IMR-90 (cell line): ENCODE data around the gene PYGO2. TPM values are rescaled to one million over a fixed set of nuclear protein-coding genes. Genes with fewer than 3 reads are reported as not detected.

ENCODE experiments used
- ATAC-seq: fragments of 200-7000 bp; cut with Tn5 transposase; 2 replicates; pipeline ENCODE4 v1.9.1; 2020; ENCODE audit warnings: low read depth, mild to moderate bottlenecking, moderate library complexity
- BruUV-seq: library from RNA; stranded (reverse); fragments of 400-500 nt; replicated peaks from 2 replicates; lab custom pipeline; 2021; lab: Mats Ljungman, UMichigan
- CTCF ChIA-PET: fragments of 300-600 bp; formaldehyde crosslinking; extraction: SDS; loops from one replicate; lab custom pipeline; 2021; ENCODE audit warnings: antibody characterized with exemption; lab: Yijun Ruan, JAX
- POLR2A ChIA-PET: fragments of 300-600 bp; sonication (Branson Sonifier 250); formaldehyde crosslinking; loops from one replicate; lab custom pipeline; 2022; ENCODE audit warnings: antibody characterized with exemption; ENCODE audit not compliant: unreplicated experiment; lab: Charles Lee
- DNase-seq: peaks from one replicate; pipeline ENCODE4 v3.0.0; 2013
- H2AFZ ChIP-seq: replicated peaks from 2 replicates; pipeline ENCODE3; 2013; ENCODE audit warnings: low read length, mild to moderate bottlenecking; ENCODE audit not compliant: poor library complexity
- H2AK5ac ChIP-seq: 2 replicates; pipeline ENCODE4 v1.6.1; 2013; ENCODE audit warnings: low read depth, low read length, inconsistent platforms
- H2AK9ac ChIP-seq: replicated peaks from 2 replicates; pipeline ENCODE3; 2013; ENCODE audit warnings: mild to moderate bottlenecking, low read depth, low read length, moderate library complexity; ENCODE audit not compliant: poor library complexity
- H2BK120ac ChIP-seq: 2 replicates; pipeline ENCODE4 v1.6.1; 2013; ENCODE audit warnings: low read depth, low read length, inconsistent platforms
- H2BK15ac ChIP-seq: 3 replicates; pipeline ENCODE4 v1.6.1; 2013; ENCODE audit warnings: low read depth, low read length, inconsistent platforms
- H2BK20ac ChIP-seq: 2 replicates; pipeline ENCODE4 v1.6.1; 2013; ENCODE audit warnings: low read depth, mild to moderate bottlenecking, inconsistent platforms, low read length, moderate library complexity
- H2BK5ac ChIP-seq: 2 replicates; pipeline ENCODE4 v1.6.1; 2013; ENCODE audit warnings: mild to moderate bottlenecking, low read depth, low read length, inconsistent platforms; ENCODE audit not compliant: poor library complexity, severe bottlenecking
- H3K14ac ChIP-seq: replicated peaks from 2 replicates; pipeline ENCODE4 v1.6.1; 2013; ENCODE audit warnings: low read depth, low read length, inconsistent platforms
- H3K18ac ChIP-seq: 2 replicates; pipeline ENCODE4 v1.6.1; 2013; ENCODE audit warnings: low read depth, low read length, control low read depth
- H3K23ac ChIP-seq: 2 replicates; pipeline ENCODE4 v1.6.1; 2013; ENCODE audit warnings: low read depth, low read length, inconsistent platforms
- H3K27ac ChIP-seq: 2 replicates; pipeline ENCODE4 v1.5.1; 2013; ENCODE audit warnings: mild to moderate bottlenecking, control low read depth, low read length; ENCODE audit not compliant: insufficient read depth
- H3K27me3 ChIP-seq: 2 replicates; pipeline ENCODE4 v1.6.1; 2013; ENCODE audit warnings: low read length; ENCODE audit not compliant: control insufficient read depth, insufficient read depth
- H3K36me3 ChIP-seq: 2 replicates; pipeline ENCODE4 v1.6.1; 2013; ENCODE audit warnings: low read length, mixed read lengths; ENCODE audit not compliant: control insufficient read depth, insufficient read depth
- H3K4ac ChIP-seq: 2 replicates; pipeline ENCODE4 v1.6.1; 2013; ENCODE audit warnings: low read depth, low read length, inconsistent platforms
- H3K4me1 ChIP-seq: 2 replicates; pipeline ENCODE4 v1.6.1; 2013; ENCODE audit warnings: low read length, mixed read lengths; ENCODE audit not compliant: control insufficient read depth, insufficient read depth
- H3K4me2 ChIP-seq: 2 replicates; pipeline ENCODE4 v1.6.1; 2013; ENCODE audit warnings: low read depth, mild to moderate bottlenecking, control low read depth, low read length, moderate library complexity
- H3K4me3 ChIP-seq: 2 replicates; pipeline ENCODE4 v1.5.1; 2013; ENCODE audit warnings: low read depth, mild to moderate bottlenecking, control low read depth, low read length, moderate library complexity; ENCODE audit not compliant: insufficient read depth
- H3K56ac ChIP-seq: 2 replicates; pipeline ENCODE4 v1.6.1; 2013; ENCODE audit warnings: low read length, inconsistent platforms; ENCODE audit not compliant: insufficient read depth; ENCODE audit errors: extremely low read depth
- H3K79me1 ChIP-seq, 2 experiments: 2 replicates each; pipeline ENCODE4 v1.6.1; 2013; ENCODE audit warnings: low read length in 2 of 2, inconsistent platforms in 1 of 2, low read depth in 1 of 2
- H3K9ac ChIP-seq: 2 replicates; pipeline ENCODE4 v1.6.1; 2013; ENCODE audit warnings: low read depth, low read length, control low read depth
- H3K9me1 ChIP-seq: 2 replicates; pipeline ENCODE4 v1.6.1; 2013; ENCODE audit warnings: low read length, inconsistent platforms; ENCODE audit not compliant: insufficient read depth
- H3K9me3 ChIP-seq: 2 replicates; pipeline ENCODE4 v1.6.1; 2013; ENCODE audit warnings: low read length; ENCODE audit not compliant: control insufficient read depth, insufficient read depth
- H4K20me1 ChIP-seq: 2 replicates; pipeline ENCODE4 v1.6.1; 2013; ENCODE audit warnings: low read length, inconsistent platforms; ENCODE audit not compliant: insufficient read depth
- H4K5ac ChIP-seq: 2 replicates; pipeline ENCODE4 v1.6.1; 2013; ENCODE audit warnings: mild to moderate bottlenecking, low read depth, low read length, control low read depth
- H4K8ac ChIP-seq, 2 experiments: 2 replicates each; pipeline ENCODE4 v1.6.1; 2013; ENCODE audit warnings: low read depth in 2 of 2, low read length in 2 of 2, control low read depth in 1 of 2, inconsistent platforms in 1 of 2
- H4K91ac ChIP-seq: 2 replicates; pipeline ENCODE4 v1.6.1; 2013; ENCODE audit warnings: low read depth, low read length, inconsistent platforms; ENCODE audit not compliant: insufficient read depth
- BHLHE40 ChIP-seq: fragments of 150-350 bp; IDR thresholded peaks from 2 replicates; pipeline ENCODE4 v1.6.1; 2016; ENCODE audit warnings: mild to moderate bottlenecking, low read depth, low read length
- CEBPB ChIP-seq: IDR thresholded peaks from 2 replicates; pipeline ENCODE4 v1.6.1; 2012; ENCODE audit warnings: low read depth, low read length, improper control_type of control experiment
- CHD1 ChIP-seq: IDR thresholded peaks from 2 replicates; pipeline ENCODE4 v1.6.1; 2012; ENCODE audit warnings: low read depth, low read length, improper control_type of control experiment
- CTCF ChIP-seq: conservative IDR thresholded peaks from 2 replicates; pipeline ENCODE4 v1.5.1; 2012; ENCODE audit warnings: mild to moderate bottlenecking, low read depth, low read length, improper control_type of control experiment
- ELK1 ChIP-seq: fragments of 150-350 bp; IDR thresholded peaks from 2 replicates; pipeline ENCODE4 v1.6.1; 2016; ENCODE audit warnings: low read depth, mild to moderate bottlenecking, low read length, moderate library complexity, borderline replicate concordance
- FOS ChIP-seq: fragments of 150-350 bp; IDR thresholded peaks from 2 replicates; pipeline ENCODE4 v1.6.1; 2016; ENCODE audit warnings: low read depth, low read length
- MAZ ChIP-seq: IDR thresholded peaks from 2 replicates; pipeline ENCODE4 v1.6.1; 2012; ENCODE audit warnings: low read depth, mild to moderate bottlenecking, low read length, improper control_type of control experiment, moderate library complexity, borderline replicate concordance
- MXI1 ChIP-seq: IDR thresholded peaks from 2 replicates; pipeline ENCODE4 v1.6.1; 2012; ENCODE audit warnings: low read depth, mild to moderate bottlenecking, low read length, moderate library complexity, borderline replicate concordance
- NFE2L2 ChIP-seq: fragments of 150-350 bp; IDR thresholded peaks from 2 replicates; pipeline ENCODE4 v1.6.1; 2016; ENCODE audit warnings: low read depth, mild to moderate bottlenecking, low read length
- POLR2A ChIP-seq: IDR thresholded peaks from 2 replicates; pipeline ENCODE4 v1.6.1; 2012; ENCODE audit warnings: mild to moderate bottlenecking, low read depth, low read length
- RAD21 ChIP-seq: IDR thresholded peaks from 2 replicates; pipeline ENCODE4 v1.6.1; 2012; ENCODE audit warnings: low read length, improper control_type of control experiment
- RCOR1 ChIP-seq: IDR thresholded peaks from 2 replicates; pipeline ENCODE4 v1.6.1; 2012; ENCODE audit warnings: mild to moderate bottlenecking, low read length, improper control_type of control experiment; ENCODE audit not compliant: insufficient replicate concordance
- RFX5 ChIP-seq: IDR thresholded peaks from 2 replicates; pipeline ENCODE4 v1.8.0; 2012; ENCODE audit warnings: low read depth, mild to moderate bottlenecking, low read length, moderate library complexity
- SMC3 ChIP-seq: fragments of 150-350 bp; IDR thresholded peaks from 2 replicates; pipeline ENCODE4 v1.6.1; 2016; ENCODE audit warnings: low read depth, mild to moderate bottlenecking, antibody characterized with exemption, low read length, moderate library complexity
- USF2 ChIP-seq: fragments of 150-350 bp; IDR thresholded peaks from 2 replicates; pipeline ENCODE4 v1.6.1; 2017; ENCODE audit warnings: mild to moderate bottlenecking, antibody characterized with exemption, low read length, low read depth
- WGBS, 2 experiments: methylation state at CpG; one replicate each; pipeline versions ENCODE4 v1.1.5 to v1.1.7; 2013; ENCODE audit warnings: missing lambda C conversion rate in 2 of 2; ENCODE audit not compliant: insufficient read length in 1 of 2; ENCODE audit errors: extremely low coverage in 2 of 2; 5-methylcytosine and 5-hydroxymethylcytosine counted together
- dilution Hi-C: fragments of 300-500 bp; cut with HindIII; formaldehyde crosslinking; loops from one replicate; pipeline ENCODE4 v1.14.3; 2018; ENCODE audit warnings: low sequenced_read_pairs; ENCODE audit not compliant: unreplicated experiment
- in situ Hi-C: fragments of 300-500 bp; cut with MboI; formaldehyde crosslinking; loops from 3 replicates; pipeline ENCODE4 v1.14.3; 2019; ENCODE audit warnings: low sequenced_read_pairs, inconsistent platforms, mixed read lengths
- intact Hi-C: fragments of 100-400 bp; cut with micrococcal nuclease; formaldehyde crosslinking; loops from 2 replicates; pipeline ENCODE4 v1.10.0; 2022
- polyA plus RNA-seq, 3 experiments: library from polyadenylated mRNA; depleted of rRNA; stranded (reverse); fragments of >200 nt; gene quantifications; 2 replicates each; pipeline ENCODE4 v1.2.3, GENCODE V29; 2012; ENCODE audit warnings: low replicate concordance in 1 of 3
- total RNA-seq: library from RNA; depleted of rRNA; stranded (reverse); fragments of >200 nt; gene quantifications from 2 replicates; pipeline ENCODE4 v1.2.3, GENCODE V29; 2012

Gene PYGO2
- total and polyA plus RNA-seq, 2 of the 4 experiments (the other 2 are of a cell fraction): 5.4 to 14.8 TPM

DNA sequence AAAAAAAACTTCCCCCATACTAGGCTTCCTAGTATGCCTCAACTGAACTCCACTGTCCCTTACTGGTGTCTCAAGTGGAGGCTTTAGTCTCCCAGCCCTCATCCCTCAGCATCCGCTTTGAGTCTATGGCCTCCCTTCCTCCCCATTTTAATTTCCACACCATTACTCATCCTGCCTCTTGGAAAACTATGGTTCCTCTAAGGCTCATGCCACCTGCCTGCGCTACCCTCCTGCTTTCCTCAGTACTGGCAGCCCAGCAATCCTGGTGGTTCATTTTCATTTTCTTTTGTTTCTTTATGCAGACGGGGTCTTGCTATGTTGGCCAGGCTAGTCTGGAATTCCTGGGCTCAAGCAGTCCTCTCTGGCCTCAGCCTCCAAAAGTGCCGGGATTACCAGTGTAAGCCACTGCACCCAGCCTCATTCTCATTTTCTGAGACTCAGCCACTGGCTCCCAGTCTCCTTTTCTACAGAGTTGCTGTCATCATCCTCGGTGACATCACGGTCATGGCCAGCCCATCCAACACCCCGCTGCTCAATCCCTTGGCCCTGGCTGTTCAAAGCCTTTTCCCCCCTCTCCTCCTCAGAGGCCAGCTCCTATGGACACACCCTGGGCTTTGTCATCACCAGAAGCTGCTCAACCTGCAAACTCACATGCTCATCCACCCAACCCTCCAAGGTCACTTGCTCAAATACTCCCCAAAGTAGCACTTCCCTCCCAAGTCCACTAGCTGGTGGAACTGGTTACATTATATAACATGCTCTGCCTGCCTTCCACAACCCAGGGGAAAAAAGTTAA is 22.8 kb downstream of the PYGO2 start:
- Histone ChIP-seq H2BK15ac (no peak overlapping the region), H3K4me3 (no peak overlapping the region), H4K5ac (no peak overlapping the region), H3K14ac (no peak overlapping the region), H2BK5ac (no peak overlapping the region), H2BK20ac (no peak overlapping the region), H2BK120ac (no peak overlapping the region), H3K27me3 (no peaks in the 10 kb centered on the region), H2AK5ac (no peak overlapping the region), H3K56ac (no peak overlapping the region), H3K18ac (no peak overlapping the region), H2AK9ac (peak overlapping the region; percentile 37), H3K23ac (no peak overlapping the region), H3K9ac (no peak overlapping the region), H3K4ac (no peak overlapping the region), H3K27ac (no peak overlapping the region), H3K9me3 (no peaks in the 10 kb centered on the region), H4K91ac (no peak overlapping the region), H3K9me1 (peaks cover 11% of the 10 kb centered on the region; the same call in 1 of the 2 replicates), H4K8ac (no peak overlapping the region), H2AFZ (no peak overlapping the region), H4K20me1 (no peaks in the 10 kb centered on the region), H3K4me2 (no peak overlapping the region), H3K36me3 (no peaks in the 10 kb centered on the region), H3K79me1 (peaks cover 0 to 14% of the 10 kb centered on the region in 2 experiments; a peak in 2 of 4 replicates), H3K4me1 (peaks cover 2% of the 10 kb centered on the region)
- 85% methylated on average over 7 of the region's 7 CpGs; no CpG with 5 or more reads in 1 of the 2 experiments for WGBS, 2 experiments
- POLR2A ChIA-PET: no interaction called here
- BruUV-seq: no TSS peak
- in situ Hi-C loops: no loop called here
- dilution Hi-C loops: no loop called here
- CTCF ChIA-PET: no interaction called here
- intact Hi-C loops: no loop called here
- DNase-seq (no peak), ATAC-seq (no peak)
- TF ChIP-seq CTCF (no peak), NFE2L2 (no peak), FOS (no peak), CEBPB (no peak), MXI1 (no peak), CHD1 (no peak), POLR2A (no peak), RAD21 (no peak), RCOR1 (no peak), ELK1 (no peak), MAZ (no peak), RFX5 (no peak), SMC3 (no peak), BHLHE40 (no peak), USF2 (no peak)
